Vagina (tissue), 2 donors: ENCODE data around the gene RFX8. TPM values are rescaled to one million over a fixed set of nuclear protein-coding genes. Genes with fewer than 3 reads are reported as not detected.

Experiments
- DNase-seq, 2 donors: peaks; one replicate each; pipeline ENCODE4 v3.0.0-alpha.2; 2017; ENCODE audit errors: extremely low spot score in 2 of 2
- H3K27ac ChIP-seq: fragments of 200-600 bp; sonication (generic); one replicate; pipeline ENCODE4 v1.5.1; 2019
- H3K27me3 ChIP-seq: fragments of 200-600 bp; sonication (generic); one replicate; pipeline ENCODE4 v1.5.1; 2019
- H3K36me3 ChIP-seq, 2 donors: fragments of 200-600 bp; sonication (generic); one replicate each; pipeline ENCODE4 v1.5.1; 2017 to 2019
- H3K4me1 ChIP-seq: fragments of 200-600 bp; sonication (generic); one replicate; pipeline ENCODE4 v1.5.1; 2019
- H3K4me3 ChIP-seq, 2 donors: fragments of 200-600 bp; sonication (generic); 1 replicate in 1 of 2; 2 replicates in 1 of 2; pipeline ENCODE4 v1.5.1; 2016 to 2019
- H3K9me3 ChIP-seq: fragments of 200-600 bp; sonication (generic); one replicate; pipeline ENCODE4 v1.5.1; 2019
- POLR2A ChIP-seq, 2 donors: fragments of 450-650 bp; IDR thresholded peaks; one replicate each; pipeline ENCODE4 v1.6.1; 2017; ENCODE audit warnings: antibody characterized with exemption in 2 of 2, mild to moderate bottlenecking in 2 of 2, moderate library complexity in 2 of 2
- POLR2AphosphoS5 ChIP-seq, 2 donors: sonication (generic); formaldehyde crosslinking; IDR thresholded peaks; one replicate each; pipeline ENCODE4 v1.9.0; 2017; ENCODE audit warnings: antibody characterized with exemption in 2 of 2, mild to moderate bottlenecking in 2 of 2, low read depth in 1 of 2; ENCODE audit not compliant: insufficient read depth in 1 of 2
- intact Hi-C: fragments of 100-400 bp; cut with DNase I; formaldehyde crosslinking; loops from one replicate; pipeline ENCODE4 v1.15.1; 2023
- total RNA-seq: library from RNA; depleted of rRNA; stranded (reverse); fragments of >200 nt; gene quantifications from one replicate; pipeline ENCODE4 v1.2.3, GENCODE V29; 2016
- TF ChIP-seq, protein P1 (sequence below), 3 experiments: fragments of 450-650 bp in 2 of 3; fragments of 200-600 bp in 1 of 3; sonication (generic) in 1 of 3; IDR thresholded peaks; one replicate each; pipeline ENCODE4 v1.5.1; 2017 to 2019; ENCODE audit warnings: antibody characterized with exemption in 3 of 3, mild to moderate bottlenecking in 2 of 3, moderate library complexity in 2 of 3

Gene RFX8
- total RNA-seq, 1 donor from 2014 or later: 1.2 TPM

DNA sequence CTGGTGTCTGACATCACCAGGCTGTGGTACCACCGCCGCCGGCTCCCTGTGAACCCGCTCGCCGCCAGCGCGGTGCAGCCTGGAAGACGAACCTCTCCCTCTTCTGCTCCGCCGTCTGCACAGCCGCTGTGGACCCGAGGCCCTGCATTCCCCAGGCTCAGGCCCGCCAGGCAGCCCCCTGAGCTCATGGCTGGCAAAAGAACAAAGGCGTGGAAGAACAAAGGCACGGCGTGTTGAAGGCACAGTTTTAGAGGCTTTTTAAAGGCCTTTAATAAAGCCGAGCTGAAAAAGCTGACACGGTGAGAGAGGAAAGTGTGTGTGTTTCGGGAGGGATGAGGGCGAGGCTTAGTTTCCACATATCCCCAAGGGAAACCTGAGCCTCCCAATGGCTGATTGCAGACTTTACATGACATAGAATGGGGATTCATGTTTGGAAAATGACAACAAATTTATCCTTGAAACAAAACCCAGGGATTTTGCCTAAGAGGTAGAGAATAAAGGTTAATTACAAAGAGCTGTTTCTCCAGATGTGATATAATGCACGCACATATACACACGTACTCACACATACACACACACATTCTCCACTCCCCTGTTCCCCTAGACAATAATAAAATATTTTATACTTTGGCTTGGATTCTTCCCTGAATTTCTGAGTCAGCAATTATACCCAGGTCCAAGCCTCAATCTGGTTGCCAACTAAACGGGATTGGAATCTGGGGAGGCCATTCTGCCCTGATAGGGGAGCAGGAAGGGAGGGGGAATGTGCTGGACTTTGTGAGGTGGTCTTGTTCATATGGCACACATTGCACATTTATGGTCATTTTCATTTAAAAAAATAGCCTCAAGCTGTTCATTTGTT lies 39.7 kb downstream of the RFX8 start:
- H3K9me3 ChIP-seq: no peaks in the 10 kb centered on the region
- intact Hi-C loops: no loop called here
- H3K27ac ChIP-seq: peak overlapping the region; percentile 26
- H3K36me3 ChIP-seq: no peaks in the 10 kb centered on the region
- no peak for DNase-seq
- H3K4me1 ChIP-seq: peaks cover 6% of the 10 kb centered on the region
- H3K4me3 ChIP-seq: no peak overlapping the region
- TF ChIP-seq, protein P1, sequence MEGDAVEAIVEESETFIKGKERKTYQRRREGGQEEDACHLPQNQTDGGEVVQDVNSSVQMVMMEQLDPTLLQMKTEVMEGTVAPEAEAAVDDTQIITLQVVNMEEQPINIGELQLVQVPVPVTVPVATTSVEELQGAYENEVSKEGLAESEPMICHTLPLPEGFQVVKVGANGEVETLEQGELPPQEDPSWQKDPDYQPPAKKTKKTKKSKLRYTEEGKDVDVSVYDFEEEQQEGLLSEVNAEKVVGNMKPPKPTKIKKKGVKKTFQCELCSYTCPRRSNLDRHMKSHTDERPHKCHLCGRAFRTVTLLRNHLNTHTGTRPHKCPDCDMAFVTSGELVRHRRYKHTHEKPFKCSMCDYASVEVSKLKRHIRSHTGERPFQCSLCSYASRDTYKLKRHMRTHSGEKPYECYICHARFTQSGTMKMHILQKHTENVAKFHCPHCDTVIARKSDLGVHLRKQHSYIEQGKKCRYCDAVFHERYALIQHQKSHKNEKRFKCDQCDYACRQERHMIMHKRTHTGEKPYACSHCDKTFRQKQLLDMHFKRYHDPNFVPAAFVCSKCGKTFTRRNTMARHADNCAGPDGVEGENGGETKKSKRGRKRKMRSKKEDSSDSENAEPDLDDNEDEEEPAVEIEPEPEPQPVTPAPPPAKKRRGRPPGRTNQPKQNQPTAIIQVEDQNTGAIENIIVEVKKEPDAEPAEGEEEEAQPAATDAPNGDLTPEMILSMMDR (IDR thresholded peaks at IDR 0.05): no peak
- no peak for TF ChIP-seq POLR2AphosphoS5 (IDR thresholded peaks at IDR 0.05; ENCODE audit: insufficient read depth in 1 of 2, low read depth in 1 of 2)
- no peak for TF ChIP-seq POLR2A (IDR thresholded peaks at IDR 0.05)
- no peaks in the 10 kb centered on the region for H3K27me3 ChIP-seq

DNA sequence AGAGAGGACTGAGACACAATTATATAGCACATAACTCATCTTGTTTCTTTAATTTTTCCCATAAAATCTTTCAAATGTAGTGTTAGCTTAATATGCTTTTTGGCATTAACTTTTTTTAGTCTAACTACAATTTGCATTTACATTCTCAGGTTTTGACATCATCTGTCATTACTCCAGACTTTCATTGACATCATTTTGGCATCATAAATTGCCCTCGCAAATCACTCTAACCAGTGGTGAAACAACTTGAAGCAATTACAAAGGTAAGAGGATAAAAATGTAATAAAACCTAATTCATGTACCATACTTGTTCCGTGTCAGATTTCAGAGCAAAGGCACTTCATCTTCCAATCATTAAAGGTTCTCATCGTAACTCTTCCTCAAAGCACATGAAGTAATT lies 41.4 kb downstream of the RFX8 start:
- no peak overlapping the region for H3K27ac ChIP-seq
- H3K36me3 ChIP-seq: no peaks in the 10 kb centered on the region
- intact Hi-C loops: no loop called here
- H3K9me3 ChIP-seq: no peaks in the 10 kb centered on the region
- no peaks in the 10 kb centered on the region for H3K27me3 ChIP-seq
- no peak for DNase-seq
- H3K4me1 ChIP-seq: peaks cover 6% of the 10 kb centered on the region
- TF ChIP-seq, protein P1 (IDR thresholded peaks at IDR 0.05): no peak
- no peak for TF ChIP-seq POLR2A (IDR thresholded peaks at IDR 0.05)
- no peak for TF ChIP-seq POLR2AphosphoS5 (IDR thresholded peaks at IDR 0.05; ENCODE audit: insufficient read depth in 1 of 2, low read depth in 1 of 2)
- H3K4me3 ChIP-seq: no peak overlapping the region

DNA sequence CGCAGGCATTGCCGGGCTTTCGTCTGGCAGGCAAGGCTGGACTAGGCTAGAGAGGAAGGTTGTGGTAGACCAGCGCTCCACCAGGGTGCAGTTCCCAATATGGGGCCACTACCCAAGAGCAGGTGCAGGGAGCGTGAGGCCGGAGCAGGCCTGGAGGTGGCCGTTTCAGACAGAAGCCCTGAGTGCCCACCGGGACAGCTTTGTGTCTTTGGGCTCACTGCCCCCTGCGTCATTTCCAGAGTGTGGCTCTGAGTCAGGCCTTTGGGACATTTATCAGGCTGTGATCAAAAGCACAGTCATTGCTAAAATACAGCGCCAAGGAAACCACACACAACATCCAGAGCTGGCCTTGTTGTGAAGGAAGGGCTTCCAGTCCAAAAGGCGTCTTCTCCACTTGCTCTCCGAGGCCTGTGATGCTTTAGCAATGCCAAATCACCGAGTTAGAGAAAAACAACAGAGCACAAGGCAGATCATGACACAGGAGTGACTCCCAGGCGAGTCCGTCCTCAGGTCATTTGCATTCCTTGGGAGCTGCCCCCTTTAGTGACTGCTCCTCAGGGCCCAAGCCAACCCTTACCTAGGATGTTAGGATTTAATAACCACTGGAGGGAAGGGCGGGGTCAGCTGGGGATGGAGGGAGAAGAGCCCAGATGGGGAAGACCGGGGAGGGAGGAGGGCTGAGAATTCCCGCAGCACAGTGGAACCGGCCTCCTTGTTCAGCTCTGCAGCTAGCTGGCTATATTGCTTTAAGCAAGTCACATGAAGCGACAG lies 42.3 kb downstream of the RFX8 start:
- intact Hi-C loops: no loop called here
- DNase-seq: no peak
- H3K4me1 ChIP-seq: peaks cover 6% of the 10 kb centered on the region
- H3K36me3 ChIP-seq: no peaks in the 10 kb centered on the region
- no peak overlapping the region for H3K4me3 ChIP-seq
- no peaks in the 10 kb centered on the region for H3K9me3 ChIP-seq
- TF ChIP-seq POLR2AphosphoS5 (IDR thresholded peaks at IDR 0.05; ENCODE audit: insufficient read depth in 1 of 2, low read depth in 1 of 2) (no peak), POLR2A (IDR thresholded peaks at IDR 0.05) (no peak)
- TF ChIP-seq, protein P1 (IDR thresholded peaks at IDR 0.05): no peak
- H3K27me3 ChIP-seq: no peaks in the 10 kb centered on the region
- no peak overlapping the region for H3K27ac ChIP-seq

DNA sequence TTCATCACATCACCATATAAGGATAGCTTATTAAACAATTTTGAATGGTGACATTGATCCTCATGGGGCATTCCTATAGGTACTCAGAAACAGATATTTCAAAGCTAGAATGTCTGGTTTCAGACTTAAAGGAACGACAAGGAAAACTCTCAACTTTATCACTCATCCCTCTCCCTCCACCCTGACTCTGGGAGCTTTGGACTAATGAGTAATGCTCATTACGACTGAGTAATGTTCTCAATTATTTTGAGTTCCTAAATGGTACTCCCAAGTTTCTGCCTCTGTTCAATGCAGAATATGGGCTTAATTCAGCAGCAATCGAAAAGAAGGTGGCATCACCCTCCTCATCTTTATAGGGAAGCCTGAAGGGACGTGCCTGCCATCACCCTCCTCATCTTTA lies 43.4 kb downstream of the RFX8 start:
- peak in 1 of 2 donors; percentile 32 for DNase-seq
- Histone ChIP-seq H3K4me3 (no peak overlapping the region), H3K27ac (no peak overlapping the region), H3K27me3 (no peaks in the 10 kb centered on the region), H3K36me3 (no peaks in the 10 kb centered on the region), H3K9me3 (no peaks in the 10 kb centered on the region), H3K4me1 (peaks cover 6% of the 10 kb centered on the region)
- intact Hi-C loops: no loop called here
- TF ChIP-seq, protein P1 (IDR thresholded peaks at IDR 0.05): no peak
- TF ChIP-seq POLR2AphosphoS5 (IDR thresholded peaks at IDR 0.05; ENCODE audit: insufficient read depth in 1 of 2, low read depth in 1 of 2) (no peak), POLR2A (IDR thresholded peaks at IDR 0.05) (no peak)
